ENCODE results near the gene NRXN3.
A peak's percentile ranks its signal among the peaks of the same experiment; 100 is the strongest.
"Not testable (repeated sequence)": the region's sequence is repeated elsewhere in the genome, so short reads cannot be mapped to it uniquely, and the experiment has no call there.

NRXN3 gene

DNA sequence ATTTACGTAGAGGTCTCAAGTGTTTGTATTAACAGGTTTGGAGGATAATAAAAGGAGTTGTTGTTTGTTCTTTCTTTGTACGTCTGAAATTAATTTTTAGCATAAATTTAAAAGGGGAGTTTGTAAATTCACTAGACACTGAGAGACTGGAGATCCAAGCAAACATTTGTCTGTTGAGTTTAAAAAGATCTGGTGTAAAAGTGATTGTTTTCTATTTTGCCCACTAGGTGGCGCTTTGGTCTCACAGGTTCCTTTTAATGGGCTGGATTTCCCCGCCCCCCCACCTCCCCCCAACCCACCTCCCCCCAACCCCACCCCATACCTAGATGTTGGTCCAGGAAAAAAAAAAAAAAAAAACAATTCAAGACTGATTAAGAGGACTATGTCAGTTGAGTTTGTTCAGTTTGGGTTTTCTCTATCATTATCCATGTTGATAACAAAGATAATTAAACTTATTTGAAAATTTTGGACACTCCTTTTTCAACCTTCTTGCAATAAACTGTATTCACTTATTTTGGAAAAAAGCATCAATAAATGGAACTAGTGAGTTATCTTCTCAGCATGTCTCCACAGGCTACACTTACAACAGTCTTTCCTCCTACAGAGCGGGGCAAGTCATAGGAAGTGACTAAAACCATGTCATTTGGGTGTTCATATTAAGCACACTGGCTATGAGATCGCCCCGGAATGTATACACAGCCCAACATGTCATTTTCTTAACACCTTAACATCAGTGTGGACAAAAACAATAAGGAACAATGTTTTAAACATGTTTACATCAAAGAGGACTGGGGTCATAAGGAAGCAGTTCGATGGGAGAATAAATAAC, 841.1 kb downstream of the NRXN3 start:
- no peak for DNase-seq (ENCODE audit: low read depth in 2 of 2)

DNA sequence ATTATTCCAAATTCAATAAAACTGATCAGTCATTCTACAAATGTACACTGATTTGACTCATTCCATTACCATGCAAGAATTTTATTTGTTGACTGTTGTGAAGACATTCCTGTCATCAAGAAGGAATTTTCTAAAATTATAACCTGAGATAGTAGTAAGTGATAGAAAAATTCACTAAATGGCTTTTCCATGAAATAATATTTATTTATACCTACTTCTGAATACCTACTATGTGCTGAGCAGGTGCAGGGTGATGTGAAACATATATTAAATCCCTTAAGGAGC, 841.7 kb downstream of the NRXN3 start:
- no peak for DNase-seq (ENCODE audit: low read depth in 2 of 2)

DNA sequence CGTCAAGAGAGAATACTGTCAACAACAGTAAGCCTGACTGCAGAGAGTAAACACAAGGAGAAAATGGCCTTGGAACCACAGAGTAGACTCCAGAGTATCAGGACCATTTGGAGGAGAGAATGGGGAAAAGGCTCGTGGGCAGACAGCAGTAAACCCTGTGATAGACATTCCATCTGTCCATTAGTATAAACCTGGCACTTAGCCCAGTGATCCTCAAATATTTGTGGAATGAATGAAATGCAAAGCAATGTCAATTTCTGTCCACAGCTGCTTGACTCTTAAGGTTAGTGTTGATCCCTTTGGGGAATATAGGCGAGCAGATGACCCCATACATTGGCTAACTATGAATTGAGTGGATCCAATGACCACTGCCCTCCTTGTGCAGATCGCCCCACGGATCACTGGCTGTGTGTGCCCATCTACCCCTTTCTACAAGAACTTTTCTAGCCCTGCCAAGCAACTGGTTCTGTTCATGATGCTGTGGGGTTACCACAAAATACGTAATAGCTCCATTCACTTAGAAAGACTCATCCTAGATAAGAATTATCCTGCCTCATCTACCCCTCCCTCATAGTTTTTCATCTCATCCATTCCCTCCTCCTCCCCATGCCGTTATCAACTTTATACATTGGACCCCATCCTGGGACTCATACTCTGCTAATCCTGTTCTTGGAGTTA, 846.8 kb downstream of the NRXN3 start:
- DNase-seq (ENCODE audit: low read depth in 2 of 2), result peak; percentile 83 to 87

DNA sequence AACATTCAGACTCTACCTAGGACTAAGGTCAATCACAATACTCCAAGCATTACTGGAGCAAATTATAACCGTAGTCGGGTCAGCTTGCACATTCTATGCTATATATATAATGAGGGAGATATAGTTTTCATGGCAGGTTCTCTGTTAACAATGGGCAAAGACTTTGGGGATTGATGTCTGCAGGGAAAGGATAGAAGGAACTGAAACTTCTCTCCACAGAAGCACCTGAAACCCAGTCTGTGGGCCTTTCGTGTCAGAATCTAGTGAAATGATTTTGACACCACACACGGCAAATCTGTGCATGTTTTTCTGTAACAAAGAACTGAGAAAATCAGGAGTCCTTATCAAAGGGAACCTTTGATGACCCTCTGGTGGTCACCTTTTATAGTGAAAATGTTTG, 847.4 kb downstream of the NRXN3 start:
- no peak for DNase-seq (ENCODE audit: low read depth in 2 of 2)

DNA sequence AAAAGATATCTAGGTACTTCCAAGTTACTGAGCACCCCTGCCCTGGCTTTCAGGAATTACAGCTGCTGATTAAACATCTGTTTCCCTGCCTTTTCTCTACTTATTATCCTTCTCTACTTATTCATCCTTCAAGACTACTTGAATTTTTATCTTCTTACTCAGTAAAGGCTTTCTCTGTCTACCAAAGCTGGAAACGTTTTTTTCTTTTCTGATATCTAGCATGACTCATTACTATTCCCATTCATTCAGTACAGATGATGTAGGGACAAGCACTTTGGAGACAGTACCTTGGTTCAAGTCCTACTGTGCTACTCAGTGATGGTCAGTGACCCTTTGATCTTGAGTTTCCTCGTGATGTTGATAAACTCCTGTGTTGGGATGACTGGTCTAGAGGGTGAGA, 848.7 kb downstream of the NRXN3 start:
- DNase-seq (ENCODE audit: low read depth in 2 of 2), result peak in 1 of 2 experiments; percentile 36

DNA sequence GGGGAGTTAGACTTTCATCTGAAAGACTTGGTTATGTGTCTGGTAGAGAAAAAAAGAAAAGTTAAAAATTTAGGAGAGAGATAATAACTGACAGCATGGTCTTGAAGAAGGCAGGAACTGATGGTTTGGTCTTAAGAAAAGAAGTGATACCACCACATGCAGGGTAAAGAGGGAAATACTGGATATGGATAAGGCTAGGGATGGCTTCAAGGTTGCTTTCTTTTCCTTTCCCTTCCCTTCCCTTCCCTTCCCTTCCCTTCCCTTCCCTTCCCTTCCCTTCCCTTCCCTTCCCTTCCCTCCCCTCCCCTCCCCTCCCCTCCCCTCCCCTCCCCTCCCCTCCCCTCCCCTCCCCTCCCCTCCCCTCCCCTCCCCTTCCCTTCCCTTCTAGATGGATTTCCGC, 849.7 kb downstream of the NRXN3 start:
- not testable (repeated sequence) for DNase-seq (ENCODE audit: low read depth in 2 of 2)

DNA sequence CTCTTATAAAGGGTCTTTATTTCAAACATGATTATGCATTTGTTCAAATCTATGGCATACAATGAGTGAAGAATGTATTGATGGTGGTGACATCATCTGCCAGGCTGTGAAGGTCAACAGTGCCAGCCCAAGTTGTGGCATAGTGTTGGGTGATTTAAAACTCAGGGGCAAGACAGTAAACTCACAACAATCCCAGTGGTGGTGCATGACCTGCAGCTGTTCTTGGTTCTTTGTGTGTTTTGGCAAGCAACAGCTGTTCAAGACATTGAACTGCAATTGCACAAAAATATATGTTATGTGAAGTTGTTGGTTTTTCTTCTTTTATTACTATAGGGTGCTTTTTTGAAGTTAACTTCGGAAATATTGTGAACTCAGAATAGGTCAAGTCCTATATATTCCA, 851.6 kb downstream of the NRXN3 start:
- no peak for DNase-seq (ENCODE audit: low read depth in 2 of 2)

DNA sequence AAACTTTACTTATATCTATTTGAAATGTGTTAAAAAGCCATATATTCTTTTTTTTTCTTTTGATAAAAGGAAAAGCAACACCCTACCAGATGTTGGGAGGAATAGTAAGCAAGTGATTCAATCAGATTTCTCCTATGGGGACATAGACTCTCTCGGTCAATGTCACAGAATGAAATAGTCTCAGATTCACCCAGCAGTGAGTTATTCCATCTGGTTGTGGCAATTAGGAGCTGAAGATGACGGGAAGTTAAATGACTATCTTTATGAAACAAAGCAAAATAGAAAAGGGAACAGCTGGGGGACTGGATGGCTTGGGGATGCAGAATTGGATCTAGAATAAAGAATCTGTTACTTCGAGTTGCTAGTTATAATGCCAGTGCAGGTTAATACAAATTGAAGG, 857.0 kb downstream of the NRXN3 start:
- no peak for DNase-seq (ENCODE audit: low read depth in 2 of 2)

DNA sequence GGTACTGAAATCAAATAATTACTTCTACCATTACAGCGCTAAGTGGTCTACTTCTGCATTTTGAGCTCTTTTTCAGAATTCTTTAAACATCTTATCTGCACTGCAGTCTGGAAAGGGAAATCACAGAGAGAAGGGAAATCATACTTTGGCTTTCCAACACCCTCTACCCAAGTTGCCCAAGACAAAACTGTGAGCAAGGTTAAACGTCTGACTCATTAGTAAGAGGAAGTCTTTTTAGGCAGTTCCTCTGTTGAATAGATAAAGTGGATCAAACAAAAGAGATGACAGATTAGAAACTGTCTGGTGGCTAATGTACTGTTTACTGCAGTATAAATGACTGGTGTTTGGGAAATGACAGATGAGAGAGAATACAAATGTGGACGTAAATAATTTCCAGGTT, 858.1 kb downstream of the NRXN3 start:
- DNase-seq (ENCODE audit: low read depth in 2 of 2), result no peak

DNA sequence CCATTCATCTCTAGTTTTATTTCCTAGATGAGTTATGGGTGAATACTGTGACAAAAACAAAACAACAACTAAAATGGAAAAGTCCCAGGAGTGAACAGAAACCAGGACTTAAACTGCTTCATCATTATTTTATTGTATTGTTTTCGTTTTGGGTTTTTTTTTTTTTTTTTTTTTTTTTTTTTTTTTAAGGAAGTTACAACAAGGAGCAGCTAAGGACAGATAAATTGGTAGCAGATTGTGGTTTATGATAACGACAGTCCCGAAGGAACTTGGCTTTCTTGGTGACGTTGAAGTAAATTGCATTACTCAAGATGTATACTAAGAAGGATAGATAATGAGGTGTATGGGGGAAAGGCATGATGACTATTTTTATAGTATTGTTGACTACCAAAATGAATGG, 866.3 kb downstream of the NRXN3 start:
- no peak for DNase-seq (ENCODE audit: low read depth in 2 of 2)

DNA sequence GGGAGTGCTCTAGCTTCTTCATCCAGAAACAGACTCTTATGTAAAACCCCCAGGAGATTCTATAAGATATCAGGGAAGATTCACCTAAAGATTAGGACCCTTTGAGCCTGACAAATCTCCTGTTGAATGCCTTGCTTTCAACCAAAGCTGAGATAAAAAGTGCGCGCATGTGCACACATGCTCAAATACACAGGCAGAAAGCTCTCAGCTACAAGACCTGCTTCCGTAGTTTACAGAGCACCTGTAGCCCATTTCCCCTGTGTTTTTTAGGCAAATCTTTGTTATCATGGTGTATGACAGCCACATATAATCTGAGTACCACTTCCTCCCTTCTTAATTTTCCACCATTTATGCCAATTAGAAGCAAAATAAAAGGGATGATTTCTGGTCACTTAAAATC, 866.9 kb downstream of the NRXN3 start:
- no peak for DNase-seq (ENCODE audit: low read depth in 2 of 2)

DNA sequence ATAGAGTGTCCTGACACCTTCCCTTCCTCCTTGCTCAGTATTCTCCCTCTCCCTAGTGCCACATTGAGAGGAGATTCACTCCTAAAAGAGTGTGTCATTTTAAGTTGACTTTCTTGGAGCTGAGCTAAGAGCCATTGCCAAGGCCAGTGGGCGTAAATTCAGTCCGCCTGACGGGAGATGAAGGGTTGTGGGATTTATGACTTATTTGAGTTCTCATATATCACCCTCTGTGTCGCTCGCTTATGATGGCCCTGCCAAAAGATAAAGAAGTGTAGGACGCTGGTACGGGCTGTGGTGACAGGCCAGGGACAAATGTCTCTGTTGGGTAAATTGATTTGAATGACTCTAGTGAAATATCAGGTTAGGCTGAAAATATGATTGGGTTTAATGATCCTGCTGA, 867.4 kb downstream of the NRXN3 start:
- DNase-seq (ENCODE audit: low read depth in 2 of 2), result no peak

DNA sequence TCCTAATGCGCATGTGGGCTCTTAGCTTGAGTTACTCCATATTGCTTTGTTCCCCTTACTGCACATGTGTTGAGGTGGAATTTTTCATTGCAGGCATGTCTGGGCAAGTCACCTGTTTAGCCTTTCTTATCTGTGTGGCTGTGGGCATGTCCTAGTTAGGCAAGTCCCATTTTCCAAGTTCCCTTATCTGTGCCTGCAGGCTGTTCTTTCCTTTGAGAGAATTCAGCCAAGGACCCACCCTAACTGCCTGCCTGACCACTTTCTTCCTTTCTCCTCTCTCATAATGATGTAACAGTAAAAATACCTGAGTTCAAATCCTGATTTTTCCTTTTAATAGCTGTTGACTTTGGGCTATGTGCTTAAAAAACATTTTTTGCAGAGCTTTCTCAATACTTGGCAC, 870.6 kb downstream of the NRXN3 start:
- no peak for DNase-seq (ENCODE audit: low read depth in 2 of 2)

DNA sequence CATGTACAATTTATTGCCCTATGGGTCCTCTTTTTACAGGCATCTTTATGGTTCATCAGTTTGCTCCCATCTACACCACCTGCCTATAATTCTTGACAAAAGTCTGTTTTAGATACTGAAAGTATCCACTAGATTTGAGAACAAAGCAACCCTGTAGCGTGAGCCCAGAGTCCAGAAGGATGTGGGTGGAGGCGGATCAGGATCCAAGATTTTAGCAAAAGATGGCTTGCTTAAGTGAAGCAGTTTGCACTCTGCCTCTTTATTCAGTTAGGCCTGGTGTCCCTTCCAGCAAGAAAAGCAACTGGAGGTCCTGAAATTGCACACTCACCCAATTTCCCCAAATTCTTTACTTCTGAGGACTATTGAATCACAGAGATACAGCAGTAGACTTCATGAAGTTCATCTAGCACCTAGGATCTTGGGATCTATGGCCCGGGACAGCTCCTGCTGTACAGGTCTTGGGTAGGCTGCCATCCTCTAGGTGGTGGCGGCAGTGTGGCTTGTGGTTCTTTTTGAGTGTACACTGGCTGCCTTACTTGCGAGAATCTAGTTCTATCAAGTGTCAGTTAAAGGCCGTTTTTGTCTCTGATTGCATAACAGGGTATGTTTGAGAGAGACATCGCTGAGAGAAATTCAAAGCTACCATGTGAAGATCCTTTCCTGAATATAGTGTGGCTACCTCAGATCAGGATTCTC, 873.2 kb downstream of the NRXN3 start:
- DNase-seq (ENCODE audit: low read depth in 2 of 2), result no peak

DNA sequence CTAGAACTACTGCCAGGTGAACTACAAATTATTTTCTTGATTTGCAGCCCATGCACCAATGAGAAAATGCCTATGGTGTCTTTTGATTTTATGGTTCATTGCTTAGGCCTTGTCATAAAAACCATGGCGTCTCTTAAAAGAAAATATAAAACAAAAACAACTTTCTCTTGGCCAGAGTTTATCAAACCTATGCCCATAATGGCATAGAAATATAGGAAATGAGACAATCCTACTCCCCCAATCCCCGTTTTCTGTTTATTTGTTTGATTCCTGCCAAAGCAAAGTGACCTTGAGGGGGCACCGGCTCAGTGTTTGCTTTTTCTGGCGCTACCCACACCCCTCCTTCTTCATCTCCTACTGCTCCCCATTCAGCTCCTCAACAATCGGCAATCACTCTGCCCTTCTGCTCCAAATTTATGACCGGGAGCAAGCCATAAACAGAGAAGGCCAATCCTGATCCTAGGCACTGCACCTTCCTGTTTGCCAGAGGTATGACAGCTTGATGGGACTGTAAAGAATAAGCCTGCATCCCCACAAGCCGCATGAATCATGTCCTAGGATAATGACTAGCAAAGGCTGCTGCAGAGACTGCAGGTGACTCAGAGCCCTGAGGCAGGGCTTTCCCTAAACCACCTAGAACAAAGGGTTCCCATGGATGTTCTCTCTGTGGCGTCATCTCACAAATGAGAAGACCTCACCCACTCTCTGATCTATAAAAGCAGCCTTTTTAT, 874.9 kb downstream of the NRXN3 start:
- DNase-seq (ENCODE audit: low read depth in 2 of 2), result no peak

DNA sequence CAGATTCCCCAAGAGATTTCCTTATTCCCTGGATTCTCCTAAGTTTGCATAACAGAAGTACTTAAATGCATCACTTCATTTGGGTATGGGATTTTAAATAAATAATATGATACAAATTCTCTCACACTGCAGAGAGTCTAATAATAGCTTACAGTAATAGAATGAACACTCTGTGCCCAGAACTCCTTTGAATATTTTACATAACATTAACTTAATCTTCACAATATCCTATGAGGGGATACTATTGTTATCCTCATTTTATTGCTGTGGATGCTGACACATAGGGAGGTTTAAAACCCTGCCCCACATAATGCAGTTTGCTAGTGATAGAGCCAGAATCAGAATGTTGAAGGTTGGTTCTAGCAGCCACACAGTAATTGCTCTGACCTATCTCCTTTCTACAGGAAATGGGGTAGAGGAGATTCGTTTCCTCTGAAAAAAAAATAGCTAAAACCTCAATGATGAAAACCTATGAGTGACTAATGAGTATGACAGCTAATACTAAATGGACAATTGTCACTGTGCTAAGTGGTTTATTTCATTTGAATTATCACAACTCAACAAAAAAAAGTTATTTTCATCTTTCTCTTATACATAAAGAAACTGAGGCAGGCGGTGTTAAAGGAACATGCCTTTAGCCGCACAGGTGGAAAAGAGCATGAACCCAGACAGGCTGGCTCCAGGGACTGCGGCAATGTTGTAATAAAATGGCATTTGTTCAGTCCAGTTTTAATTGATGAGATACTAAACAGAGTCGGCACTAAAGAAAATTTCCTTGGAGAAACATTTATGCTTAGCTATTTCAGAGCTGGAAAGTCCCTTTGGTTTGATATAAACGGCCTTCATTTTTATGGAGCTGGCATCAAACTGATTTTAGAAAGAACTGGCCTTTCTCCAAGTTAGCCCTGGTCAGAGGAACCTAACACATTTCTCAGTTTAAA, 880.9 kb downstream of the NRXN3 start:
- DNase-seq (ENCODE audit: low read depth in 2 of 2), result no peak

DNA sequence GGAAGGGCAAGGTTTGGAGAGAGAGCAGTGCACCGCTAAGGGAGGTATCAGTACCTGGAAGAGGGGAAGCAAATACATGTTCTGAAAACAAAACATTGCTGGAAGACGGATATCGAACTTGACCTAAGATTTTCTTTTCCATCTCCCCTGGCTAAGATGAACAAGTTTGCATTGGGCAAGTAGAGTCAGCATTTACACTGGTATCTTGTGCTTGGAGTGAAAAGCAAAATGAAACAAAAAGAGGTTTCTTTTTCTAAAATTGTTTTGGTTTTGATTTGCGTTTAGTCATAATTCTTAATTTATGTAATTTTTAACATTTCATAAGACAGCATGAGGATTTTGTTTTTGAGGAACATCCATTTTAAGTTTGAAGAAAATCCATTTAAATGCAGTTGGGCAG, 881.6 kb downstream of the NRXN3 start:
- DNase-seq (ENCODE audit: low read depth in 2 of 2), result no peak

DNA sequence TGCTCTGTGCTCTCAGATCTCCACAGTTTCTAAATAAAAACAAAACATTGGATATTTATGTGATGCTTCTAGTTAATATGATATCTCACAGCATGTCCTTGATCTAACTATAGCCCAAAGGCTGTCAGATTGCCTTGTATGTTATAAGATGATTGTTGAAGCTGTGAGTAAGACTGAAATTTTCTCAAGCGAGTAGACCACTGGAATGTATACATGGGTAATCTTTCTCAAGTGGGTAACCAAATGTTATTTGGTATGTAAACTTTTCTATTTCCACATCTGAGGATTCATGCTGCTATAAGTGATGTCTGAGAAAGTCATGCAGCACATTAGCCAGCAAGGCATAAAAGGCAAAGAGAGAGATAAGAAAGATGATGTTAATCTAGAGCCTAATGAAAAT, 886.7 kb downstream of the NRXN3 start:
- peak; percentile 34 to 38 for DNase-seq (ENCODE audit: low read depth in 2 of 2)

DNA sequence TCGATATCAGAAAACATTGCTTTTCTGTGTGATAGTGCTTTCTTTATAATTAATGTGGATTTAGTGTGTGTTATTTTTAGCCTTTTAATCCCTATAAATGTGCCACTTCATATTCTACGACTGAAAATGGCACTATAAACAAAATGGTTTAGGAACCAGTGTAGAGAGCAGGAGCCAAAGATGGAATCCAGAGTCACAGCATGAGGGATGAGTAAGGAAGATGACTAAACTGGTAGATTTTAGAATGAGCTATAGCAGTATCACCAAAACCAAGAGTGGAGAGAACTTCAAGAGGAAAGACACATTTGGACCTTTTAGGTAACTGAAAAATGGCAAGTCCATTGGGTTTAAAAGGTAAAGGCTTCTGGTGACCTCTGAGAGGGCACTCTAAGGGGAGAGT, 887.2 kb downstream of the NRXN3 start:
- no peak for DNase-seq (ENCODE audit: low read depth in 2 of 2)

DNA sequence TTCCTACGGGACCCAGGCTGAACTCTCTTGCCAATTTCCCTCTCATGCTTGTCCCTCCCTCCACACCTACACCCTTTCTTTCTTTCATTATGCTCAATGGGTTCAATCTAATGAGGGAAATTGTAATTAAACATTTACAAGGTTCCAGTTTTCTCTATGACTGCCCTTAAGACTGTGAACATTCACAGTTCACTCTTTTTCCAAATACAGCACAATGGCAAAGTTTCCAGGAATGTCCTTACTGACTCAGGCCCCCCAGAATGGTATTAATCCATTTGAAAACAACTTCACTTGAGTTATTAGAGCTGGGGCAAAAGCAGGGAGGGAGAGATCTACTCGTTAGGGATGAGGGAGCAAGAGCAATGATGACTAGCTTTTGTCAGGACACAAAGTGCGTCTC, 892.1 kb downstream of the NRXN3 start:
- no peak for DNase-seq (ENCODE audit: low read depth in 2 of 2)

DNA sequence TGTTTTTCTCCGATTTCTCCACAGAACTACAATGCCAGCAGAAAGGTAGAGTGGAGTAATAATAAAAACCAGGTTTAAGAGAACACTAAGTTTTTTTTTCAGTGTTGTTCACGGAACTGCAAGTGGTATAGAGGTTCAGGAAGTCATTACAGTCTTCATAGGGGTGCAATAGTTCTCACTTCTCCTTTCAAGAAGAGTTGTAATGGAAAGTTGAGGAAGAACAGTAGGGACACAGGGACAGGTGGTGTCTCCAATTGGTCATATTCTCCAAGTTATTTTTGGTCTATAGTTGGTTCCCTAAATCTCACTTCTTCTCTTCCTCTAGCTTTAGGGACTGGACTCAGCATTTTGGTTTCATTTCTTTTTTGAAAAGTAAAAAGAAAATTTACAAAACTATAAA, 894.0 kb downstream of the NRXN3 start:
- no peak for DNase-seq (ENCODE audit: low read depth in 2 of 2)
